SK-N-SH (cell line): ENCODE data around the gene ERCC5. TPM values are rescaled to one million over a fixed set of nuclear protein-coding genes. Genes with fewer than 3 reads are reported as not detected.

Source experiments
- polyA plus RNA-seq, 3 experiments: library from polyadenylated mRNA; depleted of rRNA; stranded (reverse); fragments of >200 nt; gene quantifications; 2 replicates each; pipeline ENCODE4 v1.2.3, GENCODE V29; 2012

Gene ERCC5
- polyA plus RNA-seq, 1 of the 3 experiments (the other 2 are of a cell fraction): 14.1 TPM

Other genes starting within 250 kb of the ERCC5 start
- 8.3 and 9.9 TPM in 2 replicates for gene TPP2, start 249.0 kb upstream of the ERCC5 start, polyA plus RNA-seq (2012; rRNA removed)
- gene METTL21C, start 151.0 kb upstream of the ERCC5 start, polyA plus RNA-seq (2012; rRNA removed): not detected in 2 replicates
- gene TEX30, start 72.2 kb upstream of the ERCC5 start, polyA plus RNA-seq (2012; rRNA removed): 7.2 and 8.6 TPM in 2 replicates
- 10.2 and 12.4 TPM in 2 replicates for gene POGLUT2, start 47.1 kb upstream of the ERCC5 start, polyA plus RNA-seq (2012; rRNA removed)
- 8.8 and 12.8 TPM in 2 replicates for gene BIVM, start 46.9 kb upstream of the ERCC5 start, polyA plus RNA-seq (2012; rRNA removed)
- not detected in 2 replicates for gene SLC10A2, start 220.4 kb downstream of the ERCC5 start, polyA plus RNA-seq (2012; rRNA removed)